C1 segment of cervical spinal cord (tissue), 14 donors: Measurements from ENCODE around the gene CDC42EP2.

Source experiments
- DNase-seq, 14 donors: peaks; one replicate each; lab custom pipeline; 2025; lab: John Stamatoyannopoulos, UW

The CDC42EP2 gene

GRCh38 chr11:65314501-65315203 is at the start of gene CDC42EP2:
TSS of gene CDC42EP2 (plus strand) at chr11:65314866. CDS start at chr11:65320899, 6,033 bp downstream.
- DNase-seq = peak in 13 of 14 donors; percentile 60 to 95 (median 82)

- DNase-seq = no peak
These were observed 48.5 kb upstream of the CDC42EP2 start for GRCh38 chr11:65266210-65266609.

GRCh38 chr11:65274735-65275682 is 39.7 kb upstream of the CDC42EP2 start:
- DNase-seq = peak in 11 of 14 donors; percentile 18 to 83 (median 54)

- DNase-seq = no peak
These were observed 38.8 kb upstream of the CDC42EP2 start for GRCh38 chr11:65275906-65276305.

- no peak for DNase-seq
These were observed 36.9 kb upstream of the CDC42EP2 start for GRCh38 chr11:65277631-65278277.

GRCh38 chr11:65278356-65278755 is 36.3 kb upstream of the CDC42EP2 start:
- DNase-seq = no peak

- no peak for DNase-seq
These were observed 35.4 kb upstream of the CDC42EP2 start for GRCh38 chr11:65279279-65279678.

- no peak for DNase-seq
These were observed 34.8 kb upstream of the CDC42EP2 start for GRCh38 chr11:65279741-65280440.

GRCh38 chr11:65280646-65281045 is 34.0 kb upstream of the CDC42EP2 start:
- DNase-seq = no peak

- no peak for DNase-seq
These were observed 28.0 kb upstream of the CDC42EP2 start for GRCh38 chr11:65286686-65287085.

GRCh38 chr11:65287601-65288000 is 27.1 kb upstream of the CDC42EP2 start:
- DNase-seq = no peak

- DNase-seq = peak in 2 of 14 donors; percentile 12 to 39
These were observed 25.7 kb upstream of the CDC42EP2 start for GRCh38 chr11:65288706-65289536.

GRCh38 chr11:65290448-65291165 is 24.1 kb upstream of the CDC42EP2 start:
- peak in 12 of 14 donors; percentile 9 to 79 (median 70) for DNase-seq

GRCh38 chr11:65291613-65292012 is 23.1 kb upstream of the CDC42EP2 start:
- DNase-seq = peak in 11 of 14 donors; percentile 13 to 78 (median 67)

- no peak for DNase-seq
These were observed 21.8 kb upstream of the CDC42EP2 start for GRCh38 chr11:65292890-65293289.

- peak in 2 of 14 donors; percentile 42 to 53 for DNase-seq
These were observed 20.7 kb upstream of the CDC42EP2 start for GRCh38 chr11:65293909-65294381.

GRCh38 chr11:65295001-65295400 is 19.7 kb upstream of the CDC42EP2 start:
- DNase-seq = no peak

GRCh38 chr11:65295571-65296341 is 18.9 kb upstream of the CDC42EP2 start:
- no peak for DNase-seq
